H9 (cell line): ENCODE results near the gene TNPO3. TPM values are rescaled to one million over a fixed set of nuclear protein-coding genes. Genes with fewer than 3 reads are reported as not detected.

Source experiments
- DNase-seq: peaks from one replicate; pipeline ENCODE4 v3.0.0-alpha.2; 2017
- H2AFZ ChIP-seq: one replicate; pipeline ENCODE4 v1.6.1; 2013; ENCODE audit warnings: mild to moderate bottlenecking, low read length, control low read depth, moderate library complexity
- H2AK5ac ChIP-seq: 2 replicates; pipeline ENCODE4 v1.6.1; 2013; ENCODE audit warnings: low read length, control low read depth, mixed read lengths; ENCODE audit not compliant: insufficient read length
- H2BK120ac ChIP-seq: one replicate; pipeline ENCODE4 v1.6.1; 2013; ENCODE audit warnings: low read depth, mild to moderate bottlenecking, low read length, control low read depth, inconsistent platforms; ENCODE audit not compliant: poor library complexity, severe bottlenecking
- H2BK12ac ChIP-seq: 2 replicates; pipeline ENCODE4 v1.6.1; 2013; ENCODE audit warnings: low read length, control low read depth, mixed read lengths, low read depth; ENCODE audit not compliant: insufficient read length
- H2BK15ac ChIP-seq: 2 replicates; pipeline ENCODE4 v1.6.1; 2013; ENCODE audit warnings: low read depth, low read length, control low read depth
- H2BK20ac ChIP-seq: one replicate; pipeline ENCODE4 v1.6.1; 2013; ENCODE audit warnings: low read depth, mild to moderate bottlenecking, low read length, control low read depth, inconsistent platforms; ENCODE audit not compliant: poor library complexity, severe bottlenecking
- H2BK5ac ChIP-seq: 2 replicates; pipeline ENCODE4 v1.6.1; 2013; ENCODE audit warnings: low read length, control low read depth, mixed read lengths; ENCODE audit not compliant: insufficient read length
- H3K14ac ChIP-seq: 2 replicates; pipeline ENCODE4 v1.6.1; 2013; ENCODE audit warnings: low read length, control low read depth; ENCODE audit not compliant: insufficient read depth
- H3K18ac ChIP-seq: 2 replicates; pipeline ENCODE4 v1.6.1; 2013; ENCODE audit warnings: low read depth, mild to moderate bottlenecking, mixed read lengths, low read length, control low read depth; ENCODE audit not compliant: insufficient read length
- H3K23ac ChIP-seq: 2 replicates; pipeline ENCODE4 v1.6.1; 2013; ENCODE audit warnings: low read length, control low read depth, mixed read lengths, low read depth; ENCODE audit not compliant: insufficient read length
- H3K23me2 ChIP-seq: 2 replicates; pipeline ENCODE4 v1.6.1; 2013; ENCODE audit warnings: low read depth, mild to moderate bottlenecking, mixed read lengths, low read length, control low read depth; ENCODE audit not compliant: insufficient read length, poor library complexity, severe bottlenecking
- H3K27ac ChIP-seq: 2 replicates; pipeline ENCODE4 v1.5.1; 2013; ENCODE audit warnings: low read length, control low read depth, mixed read lengths, low read depth; ENCODE audit not compliant: insufficient read length
- H3K27me3 ChIP-seq: 2 replicates; pipeline ENCODE4 v1.6.1; 2013; ENCODE audit warnings: low read length, control low read depth, inconsistent platforms; ENCODE audit not compliant: insufficient read depth
- H3K4ac ChIP-seq: 2 replicates; pipeline ENCODE4 v1.6.1; 2013; ENCODE audit warnings: low read depth, mild to moderate bottlenecking, control low read depth, inconsistent platforms, low read length, moderate library complexity
- H3K4me1 ChIP-seq: 2 replicates; pipeline ENCODE4 v1.6.1; 2013; ENCODE audit warnings: low read length, control low read depth, inconsistent platforms; ENCODE audit not compliant: insufficient read depth
- H3K4me2 ChIP-seq: 2 replicates; pipeline ENCODE4 v1.6.1; 2013; ENCODE audit warnings: low read length, control low read depth, mixed read lengths; ENCODE audit not compliant: insufficient read length, insufficient read depth
- H3K56ac ChIP-seq: 2 replicates; pipeline ENCODE4 v1.6.1; 2013; ENCODE audit warnings: low read depth, mild to moderate bottlenecking, mixed read lengths, low read length, control low read depth; ENCODE audit not compliant: insufficient read length
- H3K79me1 ChIP-seq: 2 replicates; pipeline ENCODE4 v1.6.1; 2013; ENCODE audit warnings: low read depth, mild to moderate bottlenecking, moderate library complexity, low read length, control low read depth, inconsistent platforms; ENCODE audit not compliant: insufficient read depth, poor library complexity, severe bottlenecking
- H3K79me2 ChIP-seq: 2 replicates; pipeline ENCODE4 v1.6.1; 2013; ENCODE audit warnings: low read length, control low read depth, inconsistent platforms; ENCODE audit not compliant: insufficient read depth
- H3K9ac ChIP-seq: 2 replicates; pipeline ENCODE4 v1.6.1; 2013; ENCODE audit warnings: low read length, control low read depth, mixed read lengths; ENCODE audit not compliant: insufficient read length; ENCODE audit errors: extremely low read depth
- H3K9me3 ChIP-seq: one replicate; pipeline ENCODE4 v1.6.1; 2013; ENCODE audit warnings: low read depth, low read length, inconsistent platforms; ENCODE audit not compliant: control insufficient read depth
- H3T11ph ChIP-seq: one replicate; pipeline ENCODE4 v1.6.1; 2013; ENCODE audit warnings: mild to moderate bottlenecking, low read length, control low read depth, inconsistent platforms
- H4K20me1 ChIP-seq: one replicate; pipeline ENCODE4 v1.6.1; 2013; ENCODE audit not compliant: control insufficient read depth, insufficient read length, insufficient read depth
- H4K5ac ChIP-seq: 2 replicates; pipeline ENCODE4 v1.6.1; 2013; ENCODE audit warnings: low read depth, mild to moderate bottlenecking, mixed read lengths, low read length, control low read depth; ENCODE audit not compliant: insufficient read length
- H4K8ac ChIP-seq: replicated peaks from 2 replicates; pipeline ENCODE4 v1.6.1; 2013; ENCODE audit warnings: low read length, control low read depth, mixed read lengths, low read depth; ENCODE audit not compliant: insufficient read length
- H4K91ac ChIP-seq: 2 replicates; pipeline ENCODE4 v1.6.1; 2013; ENCODE audit warnings: low read depth, mild to moderate bottlenecking, moderate library complexity, mixed read lengths, low read length, control low read depth; ENCODE audit not compliant: insufficient read length
- H3K27ac Mint-ChIP-seq, 3 experiments: 2 replicates in 2 of 3; 3 replicates in 1 of 3; pipeline ENCODE4 v1.8.0; 2020 to 2021; ENCODE audit warnings: mixed read lengths in 3 of 3, mild to moderate bottlenecking in 1 of 3, moderate library complexity in 1 of 3
- H3K27me3 Mint-ChIP-seq: 2 replicates; pipeline ENCODE4 v1.8.0; 2021; ENCODE audit warnings: low read depth, mild to moderate bottlenecking, moderate library complexity, mixed read lengths
- H3K36me3 Mint-ChIP-seq, 3 experiments: 2 replicates in 2 of 3; 3 replicates in 1 of 3; pipeline ENCODE4 v1.8.0; 2020 to 2021; ENCODE audit warnings: low read depth in 3 of 3, mixed read lengths in 3 of 3; ENCODE audit not compliant: insufficient read depth in 1 of 3
- H3K4me1 Mint-ChIP-seq, 2 experiments: 2 replicates each; pipeline ENCODE4 v1.8.0; 2020; ENCODE audit warnings: mixed read lengths in 2 of 2
- H3K4me3 Mint-ChIP-seq, 2 experiments: 2 replicates in 1 of 2; 3 replicates in 1 of 2; pipeline ENCODE4 v1.8.0; 2020 to 2021; ENCODE audit warnings: mild to moderate bottlenecking in 2 of 2, mixed read lengths in 2 of 2, moderate library complexity in 1 of 2
- H3K9me3 Mint-ChIP-seq, 2 experiments: 2 replicates in 1 of 2; 3 replicates in 1 of 2; pipeline ENCODE4 v1.8.0; 2020; ENCODE audit warnings: mild to moderate bottlenecking in 2 of 2, mixed read lengths in 2 of 2, moderate library complexity in 1 of 2
- WGBS: extraction: QIAGEN DNeasy Blood & Tissue Kit; methylation state at CpG from one replicate; pipeline ENCODE4 v1.1.7; 2013; ENCODE audit warnings: missing lambda C conversion rate, low lambda C conversion rate, mixed read lengths; ENCODE audit not compliant: insufficient read length; ENCODE audit errors: extremely low coverage; 5-methylcytosine and 5-hydroxymethylcytosine counted together
- total RNA-seq: library from RNA; stranded (reverse); gene quantifications from 2 replicates; pipeline ENCODE4 v1.2.1, GENCODE V29; 2021
- TF ChIP-seq, protein P1 (sequence below): fragments of 200-600 bp; sonication (generic); conservative IDR thresholded peaks from 3 replicates; pipeline ENCODE4 v1.8.0; 2021; ENCODE audit warnings: antibody characterized with exemption, mild to moderate bottlenecking

Gene TNPO3
- total RNA-seq, 1 experiment from 2014 or later = 90.1 TPM

DNA sequence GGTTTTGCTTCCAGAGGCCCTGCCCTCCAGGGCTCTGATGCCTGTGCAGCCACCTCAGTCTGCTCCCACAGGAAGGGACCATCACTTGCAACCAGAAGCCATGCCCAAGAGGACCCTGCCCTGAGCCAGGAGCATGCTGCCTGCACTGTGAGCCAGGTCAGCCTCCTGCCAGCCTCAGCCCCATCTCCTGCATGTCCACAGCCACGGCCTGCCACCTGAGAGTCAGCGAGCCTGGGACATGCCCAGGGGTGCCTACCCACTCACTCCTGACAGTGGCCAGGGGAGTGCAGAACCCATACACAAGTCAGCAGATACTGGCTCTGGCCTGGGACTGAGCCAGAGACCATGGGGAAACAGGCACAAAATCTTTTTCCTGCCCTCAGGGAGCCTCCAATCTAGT lies 137.8 kb downstream of the TNPO3 start:
- Mint-ChIP-seq H3K4me1 (peaks cover 19 to 42% of the 10 kb centered on the region in 2 experiments), H3K4me3 (no peak overlapping the region)
- no CpG with 5 or more reads among the region's 2 CpGs for WGBS

More for the DNA sequence above, 137.8 kb downstream of the TNPO3 start:
- H2AFZ ChIP-seq = no peak overlapping the region
- H3K27me3 ChIP-seq = peaks cover 10% of the 10 kb centered on the region; the same call in 1 of the 2 replicates
- H2BK5ac ChIP-seq = no peak overlapping the region
- no peak overlapping the region for H3K4ac ChIP-seq
- H2BK15ac ChIP-seq = no peak overlapping the region
- H2BK120ac ChIP-seq = no peak overlapping the region
- Mint-ChIP-seq H3K27ac (no peak overlapping the region), H3K9me3 (no peaks in the 10 kb centered on the region; a peak in 1 of 5 replicates), H3K36me3 (no peaks in the 10 kb centered on the region), H3K27me3 (peaks cover 14% of the 10 kb centered on the region)
- H4K91ac ChIP-seq = no peak overlapping the region
- H3K4me2 ChIP-seq = no peak overlapping the region
- H3K79me1 ChIP-seq = no peaks in the 10 kb centered on the region
- H3T11ph ChIP-seq = no peak overlapping the region
- H3K14ac ChIP-seq = no peak overlapping the region
- peaks cover 3% of the 10 kb centered on the region; the same call in 1 of the 2 replicates for H3K4me1 ChIP-seq
- TF ChIP-seq, protein P1, sequence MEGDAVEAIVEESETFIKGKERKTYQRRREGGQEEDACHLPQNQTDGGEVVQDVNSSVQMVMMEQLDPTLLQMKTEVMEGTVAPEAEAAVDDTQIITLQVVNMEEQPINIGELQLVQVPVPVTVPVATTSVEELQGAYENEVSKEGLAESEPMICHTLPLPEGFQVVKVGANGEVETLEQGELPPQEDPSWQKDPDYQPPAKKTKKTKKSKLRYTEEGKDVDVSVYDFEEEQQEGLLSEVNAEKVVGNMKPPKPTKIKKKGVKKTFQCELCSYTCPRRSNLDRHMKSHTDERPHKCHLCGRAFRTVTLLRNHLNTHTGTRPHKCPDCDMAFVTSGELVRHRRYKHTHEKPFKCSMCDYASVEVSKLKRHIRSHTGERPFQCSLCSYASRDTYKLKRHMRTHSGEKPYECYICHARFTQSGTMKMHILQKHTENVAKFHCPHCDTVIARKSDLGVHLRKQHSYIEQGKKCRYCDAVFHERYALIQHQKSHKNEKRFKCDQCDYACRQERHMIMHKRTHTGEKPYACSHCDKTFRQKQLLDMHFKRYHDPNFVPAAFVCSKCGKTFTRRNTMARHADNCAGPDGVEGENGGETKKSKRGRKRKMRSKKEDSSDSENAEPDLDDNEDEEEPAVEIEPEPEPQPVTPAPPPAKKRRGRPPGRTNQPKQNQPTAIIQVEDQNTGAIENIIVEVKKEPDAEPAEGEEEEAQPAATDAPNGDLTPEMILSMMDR = no peak
- no peak overlapping the region for H4K5ac ChIP-seq
- H3K56ac ChIP-seq = no peak overlapping the region
- no peak overlapping the region for H3K18ac ChIP-seq
- no peak overlapping the region for H2AK5ac ChIP-seq
- no peaks in the 10 kb centered on the region for H3K79me2 ChIP-seq
- no peaks in the 10 kb centered on the region for H4K20me1 ChIP-seq
- H3K27ac ChIP-seq = no peak overlapping the region
- peak; percentile 25 for DNase-seq
- no peak overlapping the region for H3K23ac ChIP-seq
- no peak overlapping the region for H2BK12ac ChIP-seq
- no peak overlapping the region for H3K9ac ChIP-seq
- H4K8ac ChIP-seq = no peak overlapping the region
- H2BK20ac ChIP-seq = no peak overlapping the region
- no peaks in the 10 kb centered on the region for H3K9me3 ChIP-seq
- peaks cover 13% of the 10 kb centered on the region for H3K23me2 ChIP-seq
